HEK293 (cell line): ENCODE results near the gene P2RX1.
A peak's percentile ranks its signal among the peaks of the same experiment; 100 is the strongest.

Source experiments
- CTCF ChIA-PET: fragments of 350-600 bp; formaldehyde crosslinking; extraction: SDS; loops from one replicate; lab custom pipeline; 2021; ENCODE audit warnings: antibody characterized with exemption; lab: Yijun Ruan, JAX
- POLR2A ChIA-PET: fragments of 300-600 bp; formaldehyde crosslinking; extraction: SDS; loops from one replicate; lab custom pipeline; 2020; ENCODE audit warnings: antibody characterized with exemption, inconsistent platforms; lab: Yijun Ruan, JAX
- H3K27ac ChIP-seq: fragments of 200-500 bp; sonication (Bioruptor generic); 2 replicates; pipeline ENCODE4 v1.5.1; 2014; ENCODE audit warnings: low read depth, low read length, control low read depth, inconsistent platforms; ENCODE audit errors: extremely low read depth
- H3K36me3 ChIP-seq, 2 experiments: fragments of 200-500 bp in 1 of 2; sonication (Bioruptor generic) in 1 of 2; 1 replicate in 1 of 2; 2 replicates in 1 of 2; pipeline ENCODE4 v1.5.1; 2014 to 2017; ENCODE audit warnings: inconsistent platforms in 2 of 2, low read length in 2 of 2; ENCODE audit not compliant: control insufficient read depth in 2 of 2, insufficient read depth in 1 of 2
- H3K4me1 ChIP-seq: fragments of 200-500 bp; sonication (Bioruptor generic); 2 replicates; pipeline ENCODE4 v1.5.1; 2014; ENCODE audit warnings: mild to moderate bottlenecking, low read length, inconsistent platforms; ENCODE audit not compliant: control insufficient read depth, insufficient read depth
- H3K4me3 ChIP-seq: 2 replicates; pipeline ENCODE4 v1.5.1; 2011; ENCODE audit warnings: low read depth, mild to moderate bottlenecking, control low read depth, low read length, moderate library complexity
- H3K9me3 ChIP-seq: fragments of 200-500 bp; sonication (Bioruptor generic); 2 replicates; pipeline ENCODE4 v1.5.1; 2014; ENCODE audit warnings: low read depth, low read length, inconsistent platforms; ENCODE audit not compliant: control insufficient read depth, insufficient read depth
- GLIS2 ChIP-seq: fragments of 450-650 bp; formaldehyde crosslinking; IDR thresholded peaks from 2 replicates; pipeline ENCODE4 v1.5.1; 2016; ENCODE audit warnings: missing biosample characterization, missing genetic modification characterization
- SCRT1 ChIP-seq: fragments of 450-650 bp; formaldehyde crosslinking; IDR thresholded peaks from 2 replicates; pipeline ENCODE4 v1.5.1; 2016; ENCODE audit warnings: missing biosample characterization, missing genetic modification characterization, borderline replicate concordance
- SP2 ChIP-seq: fragments of 450-650 bp; formaldehyde crosslinking; IDR thresholded peaks from 2 replicates; pipeline ENCODE4 v1.5.1; 2016; ENCODE audit warnings: missing biosample characterization, missing genetic modification characterization
- YY2 ChIP-seq: fragments of 450-650 bp; formaldehyde crosslinking; IDR thresholded peaks from 2 replicates; pipeline ENCODE4 v1.5.1; 2016; ENCODE audit warnings: missing biosample characterization, missing genetic modification characterization
- ZBTB17 ChIP-seq: fragments of 450-650 bp; formaldehyde crosslinking; IDR thresholded peaks from 2 replicates; pipeline ENCODE4 v1.5.1; 2016; ENCODE audit warnings: missing biosample characterization, missing genetic modification characterization
- ZBTB48 ChIP-seq: fragments of 450-650 bp; formaldehyde crosslinking; IDR thresholded peaks from 2 replicates; pipeline ENCODE4 v1.5.1; 2016; ENCODE audit warnings: missing biosample characterization, missing genetic modification characterization
- ZFP69B ChIP-seq: fragments of 450-650 bp; formaldehyde crosslinking; IDR thresholded peaks from 2 replicates; pipeline ENCODE4 v1.5.1; 2016; ENCODE audit warnings: missing biosample characterization, missing genetic modification characterization
- ZIC2 ChIP-seq: fragments of 450-650 bp; formaldehyde crosslinking; IDR thresholded peaks from 2 replicates; pipeline ENCODE4 v1.5.1; 2016; ENCODE audit warnings: missing biosample characterization, missing genetic modification characterization
- ZNF335 ChIP-seq: fragments of 450-650 bp; formaldehyde crosslinking; conservative IDR thresholded peaks from 2 replicates; pipeline ENCODE4 v1.5.1; 2016; ENCODE audit warnings: missing biosample characterization, missing genetic modification characterization
- ZNF350 ChIP-seq: fragments of 450-650 bp; formaldehyde crosslinking; IDR thresholded peaks from 2 replicates; pipeline ENCODE4 v1.5.0; 2017; ENCODE audit warnings: missing biosample characterization, mild to moderate bottlenecking, missing genetic modification characterization
- ZNF433 ChIP-seq: fragments of 450-650 bp; formaldehyde crosslinking; IDR thresholded peaks from 2 replicates; pipeline ENCODE4 v1.5.1; 2016; ENCODE audit warnings: missing biosample characterization, missing genetic modification characterization, low read depth
- ZNF549 ChIP-seq: fragments of 450-650 bp; IDR thresholded peaks from 2 replicates; pipeline ENCODE4 v1.5.1; 2018; ENCODE audit warnings: missing biosample characterization, missing genetic modification characterization, mild to moderate bottlenecking, inconsistent platforms, moderate library complexity
- ZNF561 ChIP-seq: fragments of 450-650 bp; IDR thresholded peaks from 2 replicates; pipeline ENCODE4 v1.5.1; 2018; ENCODE audit warnings: missing biosample characterization, missing genetic modification characterization, borderline replicate concordance
- ZNF654 ChIP-seq: fragments of 450-650 bp; formaldehyde crosslinking; IDR thresholded peaks from 2 replicates; pipeline ENCODE4 v1.5.1; 2016; ENCODE audit warnings: low read depth, missing biosample characterization, missing genetic modification characterization
- TF ChIP-seq, protein P1 (sequence below): fragments of 450-650 bp; formaldehyde crosslinking; IDR thresholded peaks from 2 replicates; pipeline ENCODE4 v1.5.1; 2016; ENCODE audit warnings: missing biosample characterization, missing genetic modification characterization
- TF ChIP-seq, protein P2 (sequence below): fragments of 450-650 bp; formaldehyde crosslinking; IDR thresholded peaks from 2 replicates; pipeline ENCODE4 v1.5.1; 2016; ENCODE audit warnings: missing biosample characterization, missing genetic modification characterization
- TF ChIP-seq, protein P3 (sequence below): fragments of 450-650 bp; formaldehyde crosslinking; IDR thresholded peaks from 2 replicates; pipeline ENCODE4 v1.5.1; 2016; ENCODE audit warnings: missing biosample characterization, missing genetic modification characterization
- TF ChIP-seq, protein P4 (sequence below): fragments of 450-650 bp; formaldehyde crosslinking; IDR thresholded peaks from 2 replicates; pipeline ENCODE4 v1.5.1; 2016; ENCODE audit warnings: missing biosample characterization, missing genetic modification characterization, borderline replicate concordance

Gene P2RX1

GRCh38 chr17:3935825-3936355 lies 19.6 kb upstream of the P2RX1 start:
- Histone ChIP-seq H3K4me1 (no peaks in the 10 kb centered on the region), H3K4me3 (no peak overlapping the region), H3K9me3 (no peaks in the 10 kb centered on the region)

GRCh38 chr17:3935140-3935542 lies 18.9 kb upstream of the P2RX1 start:
- Histone ChIP-seq H3K36me3 (peaks cover 0 to 16% of the 10 kb centered on the region in 2 experiments; a peak in 2 of 3 replicates), H3K4me1 (no peaks in the 10 kb centered on the region), H3K27ac (no peak overlapping the region), H3K9me3 (no peaks in the 10 kb centered on the region), H3K4me3 (no peak overlapping the region)
- ChIA-PET CTCF (interaction anchor here (0.6 to 4.1 kb wide), 19 partner anchors 9 to 196 kb away, joined by 3 to 17 read pairs (median 5); partner anchors contain the start of gene P2RX1), POLR2A (no interaction called here)
- peak; percentile 56; the same call in 1 of the 2 replicates for TF ChIP-seq ZBTB48
- no peak for TF ChIP-seq SP2 (tag by site-specific recombination)
- TF ChIP-seq ZFP69B: 0 out of 2 replicates have a peak, but pooled peaks have one; percentile 11
- TF ChIP-seq ZNF654 (tag by site-specific recombination): peak; percentile 72
- peak; percentile 93 for TF ChIP-seq ZIC2 (tag by site-specific recombination)
- TF ChIP-seq ZNF549 (tag by site-specific recombination): no peak
- TF ChIP-seq, protein P1, sequence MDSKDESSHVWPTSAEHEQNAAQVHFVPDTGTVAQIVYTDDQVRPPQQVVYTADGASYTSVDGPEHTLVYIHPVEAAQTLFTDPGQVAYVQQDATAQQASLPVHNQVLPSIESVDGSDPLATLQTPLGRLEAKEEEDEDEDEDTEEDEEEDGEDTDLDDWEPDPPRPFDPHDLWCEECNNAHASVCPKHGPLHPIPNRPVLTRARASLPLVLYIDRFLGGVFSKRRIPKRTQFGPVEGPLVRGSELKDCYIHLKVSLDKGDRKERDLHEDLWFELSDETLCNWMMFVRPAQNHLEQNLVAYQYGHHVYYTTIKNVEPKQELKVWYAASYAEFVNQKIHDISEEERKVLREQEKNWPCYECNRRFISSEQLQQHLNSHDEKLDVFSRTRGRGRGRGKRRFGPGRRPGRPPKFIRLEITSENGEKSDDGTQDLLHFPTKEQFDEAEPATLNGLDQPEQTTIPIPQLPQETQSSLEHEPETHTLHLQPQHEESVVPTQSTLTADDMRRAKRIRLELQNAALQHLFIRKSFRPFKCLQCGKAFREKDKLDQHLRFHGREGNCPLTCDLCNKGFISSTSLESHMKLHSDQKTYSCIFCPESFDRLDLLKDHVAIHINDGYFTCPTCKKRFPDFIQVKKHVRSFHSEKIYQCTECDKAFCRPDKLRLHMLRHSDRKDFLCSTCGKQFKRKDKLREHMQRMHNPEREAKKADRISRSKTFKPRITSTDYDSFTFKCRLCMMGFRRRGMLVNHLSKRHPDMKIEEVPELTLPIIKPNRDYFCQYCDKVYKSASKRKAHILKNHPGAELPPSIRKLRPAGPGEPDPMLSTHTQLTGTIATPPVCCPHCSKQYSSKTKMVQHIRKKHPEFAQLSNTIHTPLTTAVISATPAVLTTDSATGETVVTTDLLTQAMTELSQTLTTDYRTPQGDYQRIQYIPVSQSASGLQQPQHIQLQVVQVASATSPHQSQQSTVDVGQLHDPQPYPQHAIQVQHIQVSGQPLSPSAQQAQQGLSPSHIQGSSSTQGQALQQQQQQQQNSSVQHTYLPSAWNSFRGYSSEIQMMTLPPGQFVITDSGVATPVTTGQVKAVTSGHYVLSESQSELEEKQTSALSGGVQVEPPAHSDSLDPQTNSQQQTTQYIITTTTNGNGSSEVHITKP (tag by site-specific recombination): peak; percentile 56
- 0 out of 2 replicates have a peak, but pooled peaks have one; percentile 28 for TF ChIP-seq ZBTB17
- TF ChIP-seq ZNF350: no peak
- TF ChIP-seq ZNF433 (tag by site-specific recombination): no peak
- TF ChIP-seq ZNF335 (tag by site-specific recombination): peak; percentile 64
- TF ChIP-seq GLIS2 (tag by site-specific recombination): peak; percentile 33; the same call in 1 of the 2 replicates
- 0 out of 2 replicates have a peak, but pooled peaks have one; percentile 11 for TF ChIP-seq YY2 (tag by site-specific recombination)

More at GRCh38 chr17:3935825-3936355, 19.6 kb upstream of the P2RX1 start:
- TF ChIP-seq SCRT1 (tag by site-specific recombination) (peak; percentile 36; the same call in 1 of the 2 replicates), ZNF561 (tag by site-specific recombination) (no peak)
- TF ChIP-seq, protein P2, sequence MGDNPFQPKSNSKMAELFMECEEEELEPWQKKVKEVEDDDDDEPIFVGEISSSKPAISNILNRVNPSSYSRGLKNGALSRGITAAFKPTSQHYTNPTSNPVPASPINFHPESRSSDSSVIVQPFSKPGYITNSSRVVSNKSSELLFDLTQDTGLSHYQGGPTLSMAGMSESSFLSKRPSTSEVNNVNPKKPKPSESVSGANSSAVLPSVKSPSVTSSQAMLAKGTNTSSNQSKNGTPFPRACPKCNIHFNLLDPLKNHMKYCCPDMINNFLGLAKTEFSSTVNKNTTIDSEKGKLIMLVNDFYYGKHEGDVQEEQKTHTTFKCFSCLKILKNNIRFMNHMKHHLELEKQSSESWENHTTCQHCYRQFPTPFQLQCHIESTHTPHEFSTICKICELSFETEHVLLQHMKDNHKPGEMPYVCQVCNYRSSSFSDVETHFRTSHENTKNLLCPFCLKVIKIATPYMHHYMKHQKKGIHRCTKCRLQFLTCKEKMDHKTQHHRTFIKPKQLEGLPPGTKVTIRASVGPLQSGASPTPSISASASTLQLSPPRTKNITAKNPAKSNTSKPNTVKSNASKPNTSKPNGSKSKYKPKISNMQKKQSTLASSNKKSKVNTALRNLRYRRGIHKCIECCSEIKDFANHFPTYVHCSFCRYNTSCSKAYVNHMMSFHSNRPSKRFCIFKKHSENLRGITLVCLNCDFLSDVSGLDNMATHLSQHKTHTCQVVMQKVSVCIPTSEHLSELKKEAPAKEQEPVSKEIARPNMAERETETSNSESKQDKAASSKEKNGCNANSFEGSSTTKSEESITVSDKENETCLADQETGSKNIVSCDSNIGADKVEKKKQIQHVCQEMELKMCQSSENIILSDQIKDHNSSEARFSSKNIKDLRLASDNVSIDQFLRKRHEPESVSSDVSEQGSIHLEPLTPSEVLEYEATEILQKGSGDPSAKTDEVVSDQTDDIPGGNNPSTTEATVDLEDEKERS: 0 out of 2 replicates have a peak, but pooled peaks have one; percentile 25
- TF ChIP-seq, protein P3, sequence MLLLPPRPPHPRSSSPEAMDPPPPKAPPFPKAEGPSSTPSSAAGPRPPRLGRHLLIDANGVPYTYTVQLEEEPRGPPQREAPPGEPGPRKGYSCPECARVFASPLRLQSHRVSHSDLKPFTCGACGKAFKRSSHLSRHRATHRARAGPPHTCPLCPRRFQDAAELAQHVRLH (tag by site-specific recombination): peak; percentile 80
- TF ChIP-seq, protein P4, sequence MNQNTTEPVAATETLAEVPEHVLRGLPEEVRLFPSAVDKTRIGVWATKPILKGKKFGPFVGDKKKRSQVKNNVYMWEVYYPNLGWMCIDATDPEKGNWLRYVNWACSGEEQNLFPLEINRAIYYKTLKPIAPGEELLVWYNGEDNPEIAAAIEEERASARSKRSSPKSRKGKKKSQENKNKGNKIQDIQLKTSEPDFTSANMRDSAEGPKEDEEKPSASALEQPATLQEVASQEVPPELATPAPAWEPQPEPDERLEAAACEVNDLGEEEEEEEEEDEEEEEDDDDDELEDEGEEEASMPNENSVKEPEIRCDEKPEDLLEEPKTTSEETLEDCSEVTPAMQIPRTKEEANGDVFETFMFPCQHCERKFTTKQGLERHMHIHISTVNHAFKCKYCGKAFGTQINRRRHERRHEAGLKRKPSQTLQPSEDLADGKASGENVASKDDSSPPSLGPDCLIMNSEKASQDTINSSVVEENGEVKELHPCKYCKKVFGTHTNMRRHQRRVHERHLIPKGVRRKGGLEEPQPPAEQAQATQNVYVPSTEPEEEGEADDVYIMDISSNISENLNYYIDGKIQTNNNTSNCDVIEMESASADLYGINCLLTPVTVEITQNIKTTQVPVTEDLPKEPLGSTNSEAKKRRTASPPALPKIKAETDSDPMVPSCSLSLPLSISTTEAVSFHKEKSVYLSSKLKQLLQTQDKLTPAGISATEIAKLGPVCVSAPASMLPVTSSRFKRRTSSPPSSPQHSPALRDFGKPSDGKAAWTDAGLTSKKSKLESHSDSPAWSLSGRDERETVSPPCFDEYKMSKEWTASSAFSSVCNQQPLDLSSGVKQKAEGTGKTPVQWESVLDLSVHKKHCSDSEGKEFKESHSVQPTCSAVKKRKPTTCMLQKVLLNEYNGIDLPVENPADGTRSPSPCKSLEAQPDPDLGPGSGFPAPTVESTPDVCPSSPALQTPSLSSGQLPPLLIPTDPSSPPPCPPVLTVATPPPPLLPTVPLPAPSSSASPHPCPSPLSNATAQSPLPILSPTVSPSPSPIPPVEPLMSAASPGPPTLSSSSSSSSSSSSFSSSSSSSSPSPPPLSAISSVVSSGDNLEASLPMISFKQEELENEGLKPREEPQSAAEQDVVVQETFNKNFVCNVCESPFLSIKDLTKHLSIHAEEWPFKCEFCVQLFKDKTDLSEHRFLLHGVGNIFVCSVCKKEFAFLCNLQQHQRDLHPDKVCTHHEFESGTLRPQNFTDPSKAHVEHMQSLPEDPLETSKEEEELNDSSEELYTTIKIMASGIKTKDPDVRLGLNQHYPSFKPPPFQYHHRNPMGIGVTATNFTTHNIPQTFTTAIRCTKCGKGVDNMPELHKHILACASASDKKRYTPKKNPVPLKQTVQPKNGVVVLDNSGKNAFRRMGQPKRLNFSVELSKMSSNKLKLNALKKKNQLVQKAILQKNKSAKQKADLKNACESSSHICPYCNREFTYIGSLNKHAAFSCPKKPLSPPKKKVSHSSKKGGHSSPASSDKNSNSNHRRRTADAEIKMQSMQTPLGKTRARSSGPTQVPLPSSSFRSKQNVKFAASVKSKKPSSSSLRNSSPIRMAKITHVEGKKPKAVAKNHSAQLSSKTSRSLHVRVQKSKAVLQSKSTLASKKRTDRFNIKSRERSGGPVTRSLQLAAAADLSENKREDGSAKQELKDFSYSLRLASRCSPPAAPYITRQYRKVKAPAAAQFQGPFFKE (tag by site-specific recombination): no peak
- no peak overlapping the region for H3K27ac ChIP-seq
- ChIA-PET CTCF (interaction anchor here (0.6 to 4.1 kb wide), 8 partner anchors 19 to 201 kb away, joined by 3 to 17 read pairs (median 8); partner anchors contain the start of gene P2RX1), POLR2A (no interaction called here)
- H3K36me3 ChIP-seq: peaks cover 0 to 17% of the 10 kb centered on the region in 2 experiments; a peak in 2 of 3 replicates
